Keratinocyte (primary cell): ENCODE results near the gene IRAG1.

Experiments
- EZH2 ChIP-seq: IDR thresholded peaks from one replicate; pipeline ENCODE4 v1.6.1; 2012; ENCODE audit warnings: inconsistent platforms, mild to moderate bottlenecking, low read length, moderate library complexity
- TF ChIP-seq, protein P1 (sequence below), 3 experiments: IDR thresholded peaks in 1 of 3; conservative IDR thresholded peaks in 1 of 3; optimal IDR thresholded peaks in 1 of 3; 2 replicates in 2 of 3; 3 replicates in 1 of 3; pipeline versions ENCODE3 to v1.5.1; 2011; ENCODE audit warnings: low read length in 3 of 3, mild to moderate bottlenecking in 3 of 3, moderate library complexity in 2 of 3, control low read depth in 1 of 3, inconsistent platforms in 1 of 3; ENCODE audit not compliant: insufficient read depth in 2 of 3; ENCODE audit errors: extremely low read depth in 1 of 3

DNA sequence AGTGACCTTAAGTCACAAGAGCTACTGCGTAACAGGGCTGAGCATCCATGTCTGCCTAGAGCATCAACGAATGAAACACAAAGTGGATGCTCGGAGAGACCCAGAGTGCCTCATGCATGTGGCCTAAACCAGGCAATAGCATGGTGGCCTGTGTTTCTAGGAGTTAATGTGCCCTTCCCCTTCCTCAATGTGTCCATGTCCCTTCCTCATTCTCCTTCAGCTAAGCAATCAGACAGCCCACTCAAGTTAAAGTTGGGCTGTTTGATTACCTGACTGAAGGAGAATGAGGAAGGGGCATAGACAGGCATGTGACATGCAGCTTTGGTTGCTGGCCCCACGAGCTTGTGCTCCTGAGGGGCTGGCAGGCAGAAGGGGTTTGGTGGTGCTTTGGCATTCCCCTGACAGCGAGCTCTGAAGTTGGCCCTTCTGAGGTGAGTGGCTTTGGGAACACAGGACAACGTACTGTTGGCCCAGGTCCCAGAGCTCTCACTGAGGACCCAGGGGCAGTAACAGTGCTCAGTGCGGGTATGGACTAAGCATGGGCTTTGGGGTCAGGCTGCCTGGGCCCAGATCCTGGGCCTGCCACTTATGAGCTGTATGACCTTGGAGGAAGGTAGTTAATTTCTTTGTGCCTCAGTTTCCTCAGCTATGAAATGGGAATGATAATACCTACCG lies 46.7 kb downstream of the IRAG1 start:
- TF ChIP-seq, protein P1, sequence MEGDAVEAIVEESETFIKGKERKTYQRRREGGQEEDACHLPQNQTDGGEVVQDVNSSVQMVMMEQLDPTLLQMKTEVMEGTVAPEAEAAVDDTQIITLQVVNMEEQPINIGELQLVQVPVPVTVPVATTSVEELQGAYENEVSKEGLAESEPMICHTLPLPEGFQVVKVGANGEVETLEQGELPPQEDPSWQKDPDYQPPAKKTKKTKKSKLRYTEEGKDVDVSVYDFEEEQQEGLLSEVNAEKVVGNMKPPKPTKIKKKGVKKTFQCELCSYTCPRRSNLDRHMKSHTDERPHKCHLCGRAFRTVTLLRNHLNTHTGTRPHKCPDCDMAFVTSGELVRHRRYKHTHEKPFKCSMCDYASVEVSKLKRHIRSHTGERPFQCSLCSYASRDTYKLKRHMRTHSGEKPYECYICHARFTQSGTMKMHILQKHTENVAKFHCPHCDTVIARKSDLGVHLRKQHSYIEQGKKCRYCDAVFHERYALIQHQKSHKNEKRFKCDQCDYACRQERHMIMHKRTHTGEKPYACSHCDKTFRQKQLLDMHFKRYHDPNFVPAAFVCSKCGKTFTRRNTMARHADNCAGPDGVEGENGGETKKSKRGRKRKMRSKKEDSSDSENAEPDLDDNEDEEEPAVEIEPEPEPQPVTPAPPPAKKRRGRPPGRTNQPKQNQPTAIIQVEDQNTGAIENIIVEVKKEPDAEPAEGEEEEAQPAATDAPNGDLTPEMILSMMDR (optimal IDR thresholded peaks at IDR 0.05 in 1 of 3, IDR thresholded peaks at IDR 0.05 in 1 of 3, conservative IDR thresholded peaks at IDR 0.05 in 1 of 3; ENCODE audit: extremely low read depth in 1 of 3, insufficient read depth in 2 of 3, low read length in 3 of 3) = no peak
- TF ChIP-seq EZH2 = no peak
